HepG2 (cell line): ENCODE data around the gene MAD2L2. TPM values are rescaled to one million over a fixed set of nuclear protein-coding genes. Genes with fewer than 3 reads are reported as not detected.
A peak's percentile ranks its signal among the peaks of the same experiment; 100 is the strongest.

Source experiments
- ATF5 ChIP-seq: sonication (generic); formaldehyde crosslinking; IDR thresholded peaks from 2 replicates; pipeline ENCODE4 v1.4.0; 2020; ENCODE audit warnings: mild to moderate bottlenecking, low read depth, missing genetic modification reagents
- FOXM1 ChIP-seq: sonication (generic); formaldehyde crosslinking; IDR thresholded peaks from 2 replicates; pipeline ENCODE4 v1.5.0; 2020; ENCODE audit warnings: missing genetic modification reagents
- GABPA ChIP-seq, 2 experiments: IDR thresholded peaks; 2 replicates each; pipeline ENCODE4 v1.6.1; 2011 to 2016; ENCODE audit warnings: low read depth in 2 of 2, low read length in 1 of 2, missing biosample characterization in 1 of 2, missing genetic modification characterization in 1 of 2
- HNF4A ChIP-seq: sonication (generic); formaldehyde crosslinking; IDR thresholded peaks from 2 replicates; pipeline ENCODE4 v1.4.0; 2020; ENCODE audit warnings: missing genetic modification reagents
- MATR3 ChIP-seq: sonication (generic); formaldehyde crosslinking; IDR thresholded peaks from 2 replicates; pipeline ENCODE4 v1.4.0; 2020; ENCODE audit warnings: missing genetic modification reagents
- MZF1 ChIP-seq: sonication (generic); formaldehyde crosslinking; IDR thresholded peaks from 2 replicates; pipeline ENCODE4 v1.8.1; 2023; ENCODE audit warnings: mild to moderate bottlenecking, missing genetic modification reagents, borderline replicate concordance
- NFIC ChIP-seq: IDR thresholded peaks from 2 replicates; pipeline ENCODE4 v1.6.1; 2012; ENCODE audit warnings: mild to moderate bottlenecking, low read length, inconsistent platforms
- PATZ1 ChIP-seq: sonication (generic); formaldehyde crosslinking; IDR thresholded peaks from 2 replicates; pipeline ENCODE4 v1.4.0; 2020; ENCODE audit warnings: missing genetic modification reagents
- RFX5 ChIP-seq: IDR thresholded peaks from 2 replicates; pipeline ENCODE4 v1.6.1; 2011; ENCODE audit warnings: low read depth, low read length, improper control_type of control experiment
- RNF2 ChIP-seq: fragments of 450-650 bp; conservative IDR thresholded peaks from 2 replicates; pipeline ENCODE4 v1.6.1; 2016; ENCODE audit warnings: low read depth
- SIX4 ChIP-seq: sonication (generic); formaldehyde crosslinking; IDR thresholded peaks from 2 replicates; pipeline ENCODE4 v1.4.0; 2020; ENCODE audit warnings: missing genetic modification reagents
- THAP11 ChIP-seq: IDR thresholded peaks from 2 replicates; pipeline ENCODE4 v1.6.1; 2016; ENCODE audit warnings: missing biosample characterization, missing genetic modification reagents
- TRIM24 ChIP-seq: sonication (generic); formaldehyde crosslinking; IDR thresholded peaks from 2 replicates; pipeline ENCODE4 v1.8.0; 2022; ENCODE audit warnings: mild to moderate bottlenecking, missing genetic modification reagents
- ZBTB7A ChIP-seq: sonication (generic); formaldehyde crosslinking; IDR thresholded peaks from 2 replicates; pipeline ENCODE4 v1.8.0; 2022; ENCODE audit warnings: mild to moderate bottlenecking, missing genetic modification reagents
- ZEB1 ChIP-seq: IDR thresholded peaks from 2 replicates; pipeline ENCODE4 v1.6.1; 2012; ENCODE audit warnings: mild to moderate bottlenecking, low read depth, inconsistent platforms; ENCODE audit not compliant: insufficient replicate concordance
- ZFP37 ChIP-seq: sonication (generic); formaldehyde crosslinking; IDR thresholded peaks from 2 replicates; pipeline ENCODE4 v1.4.0; 2020; ENCODE audit warnings: missing genetic modification reagents, borderline replicate concordance
- ZKSCAN1 ChIP-seq: fragments of 150-350 bp; IDR thresholded peaks from 2 replicates; pipeline ENCODE4 v1.6.1; 2014; ENCODE audit warnings: low read length
- ZMYM4 ChIP-seq: sonication (generic); formaldehyde crosslinking; IDR thresholded peaks from 2 replicates; pipeline ENCODE4 v1.8.1; 2023; ENCODE audit warnings: mild to moderate bottlenecking, missing genetic modification reagents
- ZNF180 ChIP-seq: sonication (generic); formaldehyde crosslinking; IDR thresholded peaks from 2 replicates; pipeline ENCODE4 v1.4.0; 2020; ENCODE audit warnings: low read depth, missing genetic modification reagents, borderline replicate concordance
- ZNF263 ChIP-seq: sonication (generic); formaldehyde crosslinking; IDR thresholded peaks from 2 replicates; pipeline ENCODE4 v1.4.0; 2020; ENCODE audit warnings: missing genetic modification reagents
- ZNF781 ChIP-seq: sonication (generic); formaldehyde crosslinking; IDR thresholded peaks from 2 replicates; pipeline ENCODE4 v1.5.1; 2020; ENCODE audit warnings: borderline replicate concordance, mild to moderate bottlenecking, missing genetic modification reagents; ENCODE audit errors: not compliant biosample characterization
- ZNF792 ChIP-seq: IDR thresholded peaks from 2 replicates; pipeline ENCODE4 v1.6.1; 2016
- polyA plus RNA-seq, 8 experiments: library from polyadenylated mRNA; depleted of rRNA in 3 of 8; stranded (reverse) in 7 of 8; unstranded in 1 of 8; fragments of >200 nt; fragmentation: Illumina TruSeq in 4 of 8; extraction: Trizol in 4 of 8; gene quantifications; 2 replicates each; pipeline versions ENCODE4 v1.2.1 to v1.2.3, GENCODE V29; 2011 to 2016; ENCODE audit warnings: low read depth in 4 of 8, missing spikeins in 1 of 8, mixed read lengths in 1 of 8; ENCODE audit not compliant: insufficient read depth in 1 of 8
- total RNA-seq, 5 experiments: library from RNA; depleted of rRNA; stranded (reverse); fragments of >200 nt; fragmentation: Illumina TruSeq; extraction: Trizol; gene quantifications; 2 replicates each; pipeline ENCODE4 v1.2.3, GENCODE V29; 2016; ENCODE audit warnings: low read depth in 1 of 5
- TF ChIP-seq, protein P1 (sequence below): IDR thresholded peaks from 2 replicates; pipeline ENCODE4 v1.6.1; 2016; ENCODE audit warnings: low read depth, borderline replicate concordance
- TF ChIP-seq, protein P2 (sequence below): IDR thresholded peaks from 2 replicates; pipeline ENCODE4 v1.4.0; 2020; ENCODE audit warnings: mild to moderate bottlenecking, missing genetic modification reagents

Gene MAD2L2
- total and polyA plus RNA-seq, 2 of the 13 experiments (the other 11 are each of a cell fraction or from before 2014, with no cell fraction given) = 51.8 to 53.8 TPM

- TF ChIP-seq RFX5 (no peak), TRIM24 (CRISPR knock-in tag) (no peak), ZNF180 (no peak), ZMYM4 (CRISPR knock-in tag) (peak; percentile 56; the same call in 1 of the 2 replicates), RNF2 (no peak), ZNF792 (CRISPR knock-in tag) (no peak), ATF5 (CRISPR knock-in tag) (no peak), HNF4A (no peak), ZKSCAN1 (no peak), ZEB1 (peak; percentile 63), FOXM1 (no peak), GABPA (IDR thresholded peaks at IDR 0.05; ENCODE audit: low read depth, low read length) (no peak), GABPA (CRISPR knock-in tag; IDR thresholded peaks at IDR 0.05; ENCODE audit: low read depth) (no peak), ZFP37 (no peak), MATR3 (CRISPR knock-in tag) (no peak), ZBTB7A (no peak), THAP11 (CRISPR knock-in tag) (no peak), ZNF781 (no peak), SIX4 (no peak), MZF1 (CRISPR knock-in tag) (no peak), ZNF263 (CRISPR knock-in tag) (no peak), NFIC (no peak), PATZ1 (CRISPR knock-in tag) (peak; percentile 49; the same call in 1 of the 2 replicates)
- TF ChIP-seq, protein P1, sequence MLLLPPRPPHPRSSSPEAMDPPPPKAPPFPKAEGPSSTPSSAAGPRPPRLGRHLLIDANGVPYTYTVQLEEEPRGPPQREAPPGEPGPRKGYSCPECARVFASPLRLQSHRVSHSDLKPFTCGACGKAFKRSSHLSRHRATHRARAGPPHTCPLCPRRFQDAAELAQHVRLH (CRISPR knock-in tag) = no peak
- TF ChIP-seq, protein P2, sequence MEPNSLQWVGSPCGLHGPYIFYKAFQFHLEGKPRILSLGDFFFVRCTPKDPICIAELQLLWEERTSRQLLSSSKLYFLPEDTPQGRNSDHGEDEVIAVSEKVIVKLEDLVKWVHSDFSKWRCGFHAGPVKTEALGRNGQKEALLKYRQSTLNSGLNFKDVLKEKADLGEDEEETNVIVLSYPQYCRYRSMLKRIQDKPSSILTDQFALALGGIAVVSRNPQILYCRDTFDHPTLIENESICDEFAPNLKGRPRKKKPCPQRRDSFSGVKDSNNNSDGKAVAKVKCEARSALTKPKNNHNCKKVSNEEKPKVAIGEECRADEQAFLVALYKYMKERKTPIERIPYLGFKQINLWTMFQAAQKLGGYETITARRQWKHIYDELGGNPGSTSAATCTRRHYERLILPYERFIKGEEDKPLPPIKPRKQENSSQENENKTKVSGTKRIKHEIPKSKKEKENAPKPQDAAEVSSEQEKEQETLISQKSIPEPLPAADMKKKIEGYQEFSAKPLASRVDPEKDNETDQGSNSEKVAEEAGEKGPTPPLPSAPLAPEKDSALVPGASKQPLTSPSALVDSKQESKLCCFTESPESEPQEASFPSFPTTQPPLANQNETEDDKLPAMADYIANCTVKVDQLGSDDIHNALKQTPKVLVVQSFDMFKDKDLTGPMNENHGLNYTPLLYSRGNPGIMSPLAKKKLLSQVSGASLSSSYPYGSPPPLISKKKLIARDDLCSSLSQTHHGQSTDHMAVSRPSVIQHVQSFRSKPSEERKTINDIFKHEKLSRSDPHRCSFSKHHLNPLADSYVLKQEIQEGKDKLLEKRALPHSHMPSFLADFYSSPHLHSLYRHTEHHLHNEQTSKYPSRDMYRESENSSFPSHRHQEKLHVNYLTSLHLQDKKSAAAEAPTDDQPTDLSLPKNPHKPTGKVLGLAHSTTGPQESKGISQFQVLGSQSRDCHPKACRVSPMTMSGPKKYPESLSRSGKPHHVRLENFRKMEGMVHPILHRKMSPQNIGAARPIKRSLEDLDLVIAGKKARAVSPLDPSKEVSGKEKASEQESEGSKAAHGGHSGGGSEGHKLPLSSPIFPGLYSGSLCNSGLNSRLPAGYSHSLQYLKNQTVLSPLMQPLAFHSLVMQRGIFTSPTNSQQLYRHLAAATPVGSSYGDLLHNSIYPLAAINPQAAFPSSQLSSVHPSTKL (CRISPR knock-in tag) = no peak
These were observed 26.6 kb downstream of the MAD2L2 start, which contains the start of the genes FBXO2 and FBXO44 (continued) for GRCh38 chr1:11654137-11654938.
